ENCODE results near the gene MS4A18. TPM values are rescaled to one million over a fixed set of nuclear protein-coding genes. Genes with fewer than 3 reads are reported as not detected.

MS4A18 gene
- total RNA-seq, 1 donor = not detected

DNA sequence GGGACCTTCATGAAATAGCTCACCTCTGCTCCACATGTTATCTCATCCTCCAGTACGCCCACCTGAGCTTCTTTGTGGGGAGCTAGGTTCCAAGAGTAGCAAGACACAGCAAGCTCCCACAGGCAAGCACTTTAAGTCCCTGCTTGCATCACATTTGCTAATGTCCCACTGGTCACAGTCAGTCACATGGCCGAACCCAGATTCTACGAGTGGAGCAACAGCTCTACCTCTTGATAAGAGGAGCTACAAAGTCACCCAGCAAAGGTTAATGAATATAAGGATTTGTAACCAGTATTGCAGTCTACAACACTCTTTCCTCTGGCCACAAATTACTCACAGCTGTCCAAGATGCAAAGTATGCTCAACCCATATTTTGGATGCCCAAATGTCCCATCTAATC is 16.9 kb downstream of the MS4A18 start:
- Histone ChIP-seq H3K27me3 (ENCODE audit: insufficient read depth, low read length) (no peaks in the 10 kb centered on the region), H3K36me3 (ENCODE audit: insufficient read depth, low read length) (no peaks in the 10 kb centered on the region), H3K79me2 (ENCODE audit: insufficient read depth, low read length) (no peaks in the 10 kb centered on the region), H2AFZ (ENCODE audit: low read length) (no peak overlapping the region), H3K4me1 (ENCODE audit: insufficient read depth, low read length) (no peaks in the 10 kb centered on the region), H3K4me2 (ENCODE audit: insufficient read depth, low read length) (no peak overlapping the region), H4K20me1 (ENCODE audit: insufficient read depth, low read length) (no peaks in the 10 kb centered on the region), H3K9me3 (ENCODE audit: low read depth, low read length) (no peaks in the 10 kb centered on the region), H3K4me3 (ENCODE audit: insufficient read depth, low read length) (no peak overlapping the region), H3K27ac (ENCODE audit: low read depth, low read length) (no peak overlapping the region)
- no peak for DNase-seq (ENCODE audit: insufficient read length, low spot score, missing footprints)
- TF ChIP-seq, protein P1, sequence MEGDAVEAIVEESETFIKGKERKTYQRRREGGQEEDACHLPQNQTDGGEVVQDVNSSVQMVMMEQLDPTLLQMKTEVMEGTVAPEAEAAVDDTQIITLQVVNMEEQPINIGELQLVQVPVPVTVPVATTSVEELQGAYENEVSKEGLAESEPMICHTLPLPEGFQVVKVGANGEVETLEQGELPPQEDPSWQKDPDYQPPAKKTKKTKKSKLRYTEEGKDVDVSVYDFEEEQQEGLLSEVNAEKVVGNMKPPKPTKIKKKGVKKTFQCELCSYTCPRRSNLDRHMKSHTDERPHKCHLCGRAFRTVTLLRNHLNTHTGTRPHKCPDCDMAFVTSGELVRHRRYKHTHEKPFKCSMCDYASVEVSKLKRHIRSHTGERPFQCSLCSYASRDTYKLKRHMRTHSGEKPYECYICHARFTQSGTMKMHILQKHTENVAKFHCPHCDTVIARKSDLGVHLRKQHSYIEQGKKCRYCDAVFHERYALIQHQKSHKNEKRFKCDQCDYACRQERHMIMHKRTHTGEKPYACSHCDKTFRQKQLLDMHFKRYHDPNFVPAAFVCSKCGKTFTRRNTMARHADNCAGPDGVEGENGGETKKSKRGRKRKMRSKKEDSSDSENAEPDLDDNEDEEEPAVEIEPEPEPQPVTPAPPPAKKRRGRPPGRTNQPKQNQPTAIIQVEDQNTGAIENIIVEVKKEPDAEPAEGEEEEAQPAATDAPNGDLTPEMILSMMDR (IDR thresholded peaks at IDR 0.05; ENCODE audit: extremely low read depth, low read depth, low read length) = no peak

DNA sequence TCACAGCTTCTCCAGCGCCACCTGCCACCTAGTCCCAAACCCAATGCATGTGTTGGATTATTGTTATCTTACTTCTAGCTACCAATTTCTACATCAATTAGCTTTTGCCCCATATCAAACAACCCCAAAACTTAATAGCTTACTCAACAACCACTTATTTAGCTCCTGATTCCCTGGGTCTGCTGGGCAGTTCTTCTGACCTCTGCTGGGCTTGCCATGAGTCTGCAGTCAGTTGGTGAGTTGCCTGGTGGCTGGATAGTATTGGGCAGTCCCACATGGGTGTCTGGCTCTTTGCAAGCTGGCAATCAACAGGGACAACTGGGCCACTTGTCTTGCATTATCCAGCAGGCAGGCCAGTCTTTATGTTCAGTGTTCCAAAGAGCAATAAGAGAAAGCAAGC is 18.5 kb downstream of the MS4A18 start:
- Histone ChIP-seq H3K27me3 (ENCODE audit: insufficient read depth, low read length) (no peaks in the 10 kb centered on the region), H4K20me1 (ENCODE audit: insufficient read depth, low read length) (no peaks in the 10 kb centered on the region), H3K79me2 (ENCODE audit: insufficient read depth, low read length) (no peaks in the 10 kb centered on the region), H3K36me3 (ENCODE audit: insufficient read depth, low read length) (no peaks in the 10 kb centered on the region), H3K9me3 (ENCODE audit: low read depth, low read length) (no peaks in the 10 kb centered on the region), H3K4me3 (ENCODE audit: insufficient read depth, low read length) (no peak overlapping the region), H3K4me2 (ENCODE audit: insufficient read depth, low read length) (no peak overlapping the region), H2AFZ (ENCODE audit: low read length) (no peak overlapping the region), H3K27ac (ENCODE audit: low read depth, low read length) (no peak overlapping the region), H3K4me1 (ENCODE audit: insufficient read depth, low read length) (no peaks in the 10 kb centered on the region)
- DNase-seq (ENCODE audit: insufficient read length, low spot score, missing footprints) = no peak
- TF ChIP-seq, protein P1 (IDR thresholded peaks at IDR 0.05; ENCODE audit: extremely low read depth, low read depth, low read length) = no peak

DNA sequence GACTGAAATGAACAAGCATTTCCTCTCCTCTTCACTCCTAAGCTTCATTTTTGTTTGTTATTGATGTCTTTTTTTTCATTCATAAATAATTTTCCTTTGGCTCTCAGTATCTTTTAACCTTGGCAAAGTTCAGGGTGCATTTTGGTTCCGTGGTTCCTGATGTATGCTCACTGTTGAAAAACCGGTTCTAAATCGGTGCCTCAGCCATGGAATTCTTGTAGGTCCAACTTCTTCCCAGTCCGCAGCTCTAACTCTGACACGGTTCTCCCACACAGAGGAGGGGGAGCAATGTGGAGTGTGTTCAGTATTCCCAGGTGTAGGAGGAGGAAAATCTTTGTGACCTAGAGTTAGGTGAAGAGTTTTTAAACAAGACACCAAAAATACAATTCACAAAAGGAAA is 19.6 kb downstream of the MS4A18 start:
- no peak overlapping the region for H3K4me3 ChIP-seq (ENCODE audit: insufficient read depth, low read length)
- H3K27ac ChIP-seq (ENCODE audit: low read depth, low read length) = no peak overlapping the region
- no peak for DNase-seq (ENCODE audit: insufficient read length, low spot score, missing footprints)
- no peaks in the 10 kb centered on the region for H4K20me1 ChIP-seq (ENCODE audit: insufficient read depth, low read length)
- no peaks in the 10 kb centered on the region for H3K27me3 ChIP-seq (ENCODE audit: insufficient read depth, low read length)
- no peaks in the 10 kb centered on the region for H3K36me3 ChIP-seq (ENCODE audit: insufficient read depth, low read length)
- H3K4me2 ChIP-seq (ENCODE audit: insufficient read depth, low read length) = no peak overlapping the region
- H3K79me2 ChIP-seq (ENCODE audit: insufficient read depth, low read length) = no peaks in the 10 kb centered on the region
- no peaks in the 10 kb centered on the region for H3K9me3 ChIP-seq (ENCODE audit: low read depth, low read length)
- no peaks in the 10 kb centered on the region for H3K4me1 ChIP-seq (ENCODE audit: insufficient read depth, low read length)
- TF ChIP-seq, protein P1 (IDR thresholded peaks at IDR 0.05; ENCODE audit: extremely low read depth, low read depth, low read length) = no peak
- H2AFZ ChIP-seq (ENCODE audit: low read length) = no peak overlapping the region

DNA sequence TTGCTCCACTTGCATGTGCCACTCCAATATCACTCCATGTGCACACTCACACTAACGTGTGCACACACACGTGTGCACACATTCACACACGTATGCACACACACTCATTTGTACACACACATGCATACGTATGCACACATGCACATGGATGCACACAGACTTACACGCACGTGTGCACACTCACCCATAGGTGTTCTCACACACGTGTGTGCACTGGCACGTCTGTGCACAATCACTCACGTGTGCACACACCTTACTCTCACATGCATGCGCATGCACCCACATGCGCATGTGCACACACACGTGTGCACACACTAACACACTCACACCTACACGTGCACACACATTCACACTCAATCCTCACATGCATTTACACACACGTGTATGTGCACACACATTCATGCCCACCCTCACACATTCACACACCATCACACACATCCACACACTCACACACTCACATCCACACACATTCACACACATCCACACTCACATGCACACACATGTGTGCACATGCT is 22.9 kb downstream of the MS4A18 start:
- DNase-seq (ENCODE audit: insufficient read length, low spot score, missing footprints) = no peak
- no peaks in the 10 kb centered on the region for H3K9me3 ChIP-seq (ENCODE audit: low read depth, low read length)
- no peak overlapping the region for H2AFZ ChIP-seq (ENCODE audit: low read length)
- TF ChIP-seq, protein P1 (IDR thresholded peaks at IDR 0.05; ENCODE audit: extremely low read depth, low read depth, low read length) = no peak
- H3K36me3 ChIP-seq (ENCODE audit: insufficient read depth, low read length) = no peaks in the 10 kb centered on the region
- H3K79me2 ChIP-seq (ENCODE audit: insufficient read depth, low read length) = no peaks in the 10 kb centered on the region
- H3K27me3 ChIP-seq (ENCODE audit: insufficient read depth, low read length) = no peaks in the 10 kb centered on the region
- H3K4me2 ChIP-seq (ENCODE audit: insufficient read depth, low read length) = no peak overlapping the region
- no peak overlapping the region for H3K27ac ChIP-seq (ENCODE audit: low read depth, low read length)
- no peak overlapping the region for H3K4me3 ChIP-seq (ENCODE audit: insufficient read depth, low read length)
- no peaks in the 10 kb centered on the region for H3K4me1 ChIP-seq (ENCODE audit: insufficient read depth, low read length)
- no peaks in the 10 kb centered on the region for H4K20me1 ChIP-seq (ENCODE audit: insufficient read depth, low read length)
